GM21786 (cell line): ENCODE results near the gene THSD4.

Experiments used
- ATAC-seq: cut with Tn5 transposase; IDR thresholded peaks from one replicate; pipeline ENCODE4 v1.9.1; 2021; ENCODE audit not compliant: unreplicated experiment

The THSD4 gene

DNA sequence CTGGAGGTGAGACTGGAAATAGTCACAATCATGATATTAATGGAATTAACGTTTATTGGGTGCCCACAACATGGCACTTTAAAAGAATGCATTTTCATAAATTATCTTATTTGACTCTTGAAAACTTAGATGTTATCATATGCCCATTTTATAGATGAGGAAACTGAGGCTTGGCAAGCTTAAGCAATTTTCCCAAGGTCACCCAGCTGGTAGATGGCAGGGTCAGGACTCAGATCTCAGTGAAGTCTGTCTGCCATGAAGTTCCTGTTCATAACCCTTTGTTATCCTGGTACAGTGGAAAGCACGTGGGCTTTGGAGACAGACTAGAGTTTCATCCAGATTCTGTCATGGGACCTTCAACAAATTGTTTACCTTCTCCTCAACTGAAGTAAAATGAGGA, 520.5 kb downstream of the THSD4 start:
- ATAC-seq = no peak

GRCh38 chr15:71638876-71639275, 523.6 kb downstream of the THSD4 start:
- ATAC-seq = no peak

DNA sequence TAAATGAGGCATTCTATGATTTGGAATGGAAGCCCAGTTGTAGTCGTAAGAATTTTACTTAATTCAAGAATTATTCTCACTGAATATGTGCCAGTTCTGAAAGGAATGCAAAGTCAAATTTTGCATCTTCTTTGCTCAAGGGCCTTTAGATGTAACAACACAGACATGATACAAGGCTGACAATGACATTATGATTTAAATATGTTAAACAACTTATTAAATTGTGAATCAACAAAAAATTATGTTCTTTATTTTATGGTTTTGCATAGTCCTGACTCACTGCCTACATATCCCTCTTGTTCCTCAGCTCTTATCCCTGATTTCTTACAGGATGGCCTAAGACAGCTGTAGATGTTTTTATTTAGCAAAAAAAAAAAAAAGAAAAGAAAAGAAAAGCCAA, 524.2 kb downstream of the THSD4 start:
- ATAC-seq = no peak

DNA sequence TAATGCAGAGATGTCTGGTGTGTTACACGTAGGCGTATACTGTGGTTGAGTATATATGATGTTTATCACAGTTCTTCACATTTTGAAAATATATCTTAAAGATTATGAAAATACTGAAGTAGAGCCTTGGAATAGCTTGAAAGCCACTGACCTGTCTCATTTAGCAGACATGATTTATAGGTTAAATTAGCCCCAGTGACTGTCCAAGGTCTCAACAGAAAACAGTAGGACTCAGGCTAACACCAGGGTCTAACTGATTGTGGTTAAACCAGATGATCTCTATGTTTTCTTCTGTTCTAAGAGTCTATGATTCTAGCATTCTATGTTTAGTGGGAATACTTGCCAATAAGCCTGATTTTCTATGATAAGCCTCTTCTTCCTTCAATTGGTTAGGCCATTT, 528.6 kb downstream of the THSD4 start:
- ATAC-seq = no peak

- no peak for ATAC-seq
Measured at GRCh38 chr15:71646767-71647486, 531.7 kb downstream of the THSD4 start.

DNA sequence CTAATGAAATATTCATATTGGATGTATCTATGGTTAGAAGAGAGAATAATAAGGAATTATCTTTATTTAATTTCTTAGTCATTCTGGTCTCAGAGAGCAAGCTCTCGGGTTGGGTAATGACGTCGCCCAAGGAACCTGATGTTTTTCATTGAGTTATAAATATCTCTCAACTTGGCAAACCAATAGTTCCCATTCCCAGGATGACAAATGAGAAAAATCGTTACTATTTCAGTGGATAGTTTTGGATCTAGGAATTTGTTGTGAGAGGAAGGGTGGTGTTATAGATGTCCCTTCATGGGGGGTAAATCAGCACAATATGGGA, 532.2 kb downstream of the THSD4 start:
- ATAC-seq = no peak

GRCh38 chr15:71648095-71648494, 532.8 kb downstream of the THSD4 start:
- ATAC-seq = no peak

- no peak for ATAC-seq
Measured at GRCh38 chr15:71649894-71650293, 534.6 kb downstream of the THSD4 start.

GRCh38 chr15:71650603-71651002, 535.3 kb downstream of the THSD4 start:
- ATAC-seq = no peak

DNA sequence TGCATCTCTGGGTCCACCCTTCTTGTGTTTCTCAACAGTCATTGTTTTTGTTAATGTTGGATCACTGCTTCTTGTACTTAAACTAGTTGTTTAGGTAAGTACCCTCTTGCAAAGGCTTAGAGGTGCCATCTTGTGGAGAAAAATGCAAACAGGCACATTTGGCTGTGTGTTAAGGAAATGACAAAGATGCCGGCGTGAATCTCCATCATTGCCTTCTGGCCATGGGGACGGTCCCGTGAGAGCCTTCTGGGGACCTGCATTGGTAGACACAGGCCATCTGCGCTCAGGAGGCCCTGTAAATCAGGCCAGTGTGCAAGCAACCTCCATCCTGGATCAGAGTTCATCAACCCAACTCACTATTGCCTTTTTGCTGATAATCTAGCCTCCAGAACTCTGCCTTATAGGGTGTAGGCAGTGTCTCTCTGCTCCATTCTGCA, 536.5 kb downstream of the THSD4 start:
- no peak for ATAC-seq

GRCh38 chr15:71654042-71654719, 538.9 kb downstream of the THSD4 start:
- ATAC-seq = no peak

DNA sequence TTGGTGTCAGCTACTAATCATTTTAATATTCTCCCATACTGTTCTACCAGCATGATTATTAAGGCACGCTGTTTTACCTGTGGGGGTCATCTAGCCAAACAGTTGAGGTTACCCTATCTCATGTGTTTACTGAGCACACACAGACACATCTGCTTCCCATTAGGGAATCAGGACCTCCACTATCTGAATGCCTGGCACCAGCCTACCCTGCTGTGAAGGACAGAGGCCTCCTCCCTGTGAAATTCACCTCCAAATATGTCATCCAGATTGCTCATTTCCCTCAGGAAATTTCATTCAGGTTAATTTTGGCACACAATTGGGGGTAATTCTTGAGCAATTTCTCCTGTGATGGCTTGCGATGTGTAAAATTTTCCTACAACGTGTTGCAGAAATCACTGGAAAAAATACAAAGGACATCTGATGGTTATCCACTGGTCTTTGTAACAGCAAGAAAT, 539.5 kb downstream of the THSD4 start:
- ATAC-seq = no peak

- ATAC-seq = no peak
Measured at GRCh38 chr15:71656425-71656824, 541.2 kb downstream of the THSD4 start.

GRCh38 chr15:71657141-71657540, 541.9 kb downstream of the THSD4 start:
- ATAC-seq = no peak

DNA sequence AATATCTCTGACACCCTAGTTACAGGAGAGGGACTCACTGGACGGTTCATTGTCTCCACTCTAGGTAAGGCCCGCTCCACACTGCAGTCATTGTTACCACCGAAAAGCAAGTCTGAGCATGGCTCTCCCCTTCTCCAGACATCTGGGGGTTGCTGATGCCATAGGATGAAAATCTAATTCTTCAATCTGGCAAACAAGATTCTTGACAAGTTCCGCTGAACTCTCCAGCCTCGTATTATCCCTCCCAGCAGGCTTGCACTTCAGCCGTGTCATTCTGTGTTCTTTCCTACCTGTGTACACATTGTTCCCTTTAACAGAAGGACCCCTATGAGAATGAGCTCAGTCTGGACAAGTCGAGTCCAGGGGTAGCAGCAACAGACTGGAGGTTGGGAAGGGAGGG, 542.8 kb downstream of the THSD4 start:
- no peak for ATAC-seq

DNA sequence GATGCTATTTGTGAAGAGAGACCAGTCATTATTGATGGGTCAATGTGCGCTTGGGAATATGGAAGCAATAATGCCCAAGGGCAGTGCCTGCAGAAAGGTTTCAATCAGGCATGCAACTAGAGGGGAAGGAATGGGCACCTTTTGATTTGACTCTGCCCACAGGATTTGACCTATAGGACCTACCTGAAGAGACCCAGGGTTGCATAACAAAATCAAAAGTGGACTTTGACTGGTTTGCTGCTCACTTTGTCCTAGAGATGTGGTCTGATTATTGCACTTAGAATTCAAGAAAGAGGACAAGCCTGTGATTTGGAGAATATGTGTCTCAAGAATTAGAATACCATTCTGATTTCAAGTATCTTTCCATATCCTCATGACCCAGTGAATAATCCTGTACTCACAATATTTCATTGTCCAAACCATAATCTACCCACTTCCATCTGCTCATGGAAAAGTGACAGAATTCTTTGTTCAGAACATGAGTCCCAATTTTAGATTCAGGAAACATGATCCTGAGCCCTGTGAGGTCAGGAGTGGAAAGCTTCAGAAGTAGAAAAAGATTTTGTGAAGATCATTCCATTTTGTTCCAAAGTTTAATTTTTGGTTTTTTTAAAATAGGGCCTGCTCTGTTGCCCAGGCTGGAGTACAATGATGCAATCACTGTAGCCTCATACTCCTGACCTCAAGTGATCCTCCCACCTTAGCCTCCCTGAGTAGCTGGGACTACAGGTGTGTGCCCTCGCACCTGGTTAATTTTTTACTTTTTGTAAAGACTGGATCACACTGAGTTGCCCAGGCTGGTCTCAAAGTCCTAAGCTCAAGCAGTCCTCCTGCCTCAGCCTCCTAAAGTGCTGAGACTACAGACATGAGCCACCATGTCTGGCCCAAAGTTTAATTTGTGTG, 543.8 kb downstream of the THSD4 start:
- ATAC-seq = no peak

GRCh38 chr15:71659730-71660067, 544.4 kb downstream of the THSD4 start:
- no peak for ATAC-seq

DNA sequence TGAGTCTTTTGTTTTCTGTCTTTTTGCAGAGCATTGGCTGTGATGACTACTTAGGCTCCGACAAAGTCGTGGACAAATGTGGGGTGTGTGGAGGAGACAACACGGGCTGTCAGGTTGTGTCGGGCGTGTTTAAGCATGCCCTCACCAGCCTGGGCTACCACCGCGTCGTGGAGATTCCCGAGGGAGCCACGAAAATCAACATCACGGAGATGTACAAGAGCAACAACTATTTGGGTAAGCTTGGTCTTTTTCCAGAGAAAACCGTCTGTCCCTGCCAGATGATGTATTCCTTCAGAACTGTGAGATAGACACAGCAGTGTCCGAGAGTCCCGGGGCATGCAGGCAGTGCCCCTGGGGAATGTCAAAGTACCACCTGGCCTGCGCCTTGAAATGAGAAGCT, 545.2 kb downstream of the THSD4 start:
- no peak for ATAC-seq

GRCh38 chr15:71662306-71662705, 547.0 kb downstream of the THSD4 start:
- ATAC-seq = no peak

- no peak for ATAC-seq
Measured at GRCh38 chr15:71664622-71665021, 549.4 kb downstream of the THSD4 start.

DNA sequence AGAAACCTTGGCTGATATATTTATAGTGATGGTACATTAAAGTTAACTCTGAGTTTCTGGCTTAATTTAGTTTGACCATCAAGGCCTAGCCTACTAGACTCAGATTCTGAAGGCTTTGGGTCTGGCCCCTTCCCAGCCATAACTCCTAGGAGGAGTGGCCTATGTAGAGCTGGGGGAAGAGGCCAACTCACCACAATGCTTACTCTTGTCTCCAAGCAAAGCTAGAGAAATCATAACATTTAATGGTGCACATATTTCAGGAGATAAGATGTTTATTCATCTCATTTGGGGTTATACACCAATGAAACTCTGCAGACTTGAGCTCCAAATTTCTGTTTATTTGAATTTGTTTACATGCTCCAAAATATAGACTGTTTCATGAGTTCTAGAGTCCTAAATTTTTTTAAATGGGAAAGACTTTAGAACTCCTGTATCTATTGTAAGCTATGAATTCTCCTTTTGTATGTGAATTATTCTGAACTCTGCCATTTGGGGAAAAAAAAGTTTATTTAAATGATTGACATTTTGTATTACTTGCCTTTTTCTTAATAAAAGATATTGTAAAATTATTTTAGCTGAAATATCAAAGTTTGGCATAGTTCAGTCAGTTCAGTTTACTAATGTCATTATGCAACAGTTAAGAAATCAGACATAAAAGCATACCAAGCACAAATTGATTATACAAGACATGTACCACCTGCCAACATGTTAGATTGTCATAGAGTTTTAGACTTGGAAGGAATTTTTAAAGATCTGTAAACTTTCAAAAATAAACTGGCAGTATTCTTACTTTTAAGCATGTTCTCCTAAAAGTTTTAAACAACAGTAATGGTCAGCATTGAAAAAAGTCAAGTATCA, 551.7 kb downstream of the THSD4 start:
- no peak for ATAC-seq
